Nucleus accumbens (tissue), 56 donors: Measurements from ENCODE around the gene FOXR1.
"Not testable (repeated sequence)": the region's sequence is repeated elsewhere in the genome, so short reads cannot be mapped to it uniquely, and the experiment has no call there.

Source experiments
- DNase-seq, 56 donors: peaks; one replicate each; lab custom pipeline; 2025; lab: John Stamatoyannopoulos, UW

FOXR1 gene

DNA sequence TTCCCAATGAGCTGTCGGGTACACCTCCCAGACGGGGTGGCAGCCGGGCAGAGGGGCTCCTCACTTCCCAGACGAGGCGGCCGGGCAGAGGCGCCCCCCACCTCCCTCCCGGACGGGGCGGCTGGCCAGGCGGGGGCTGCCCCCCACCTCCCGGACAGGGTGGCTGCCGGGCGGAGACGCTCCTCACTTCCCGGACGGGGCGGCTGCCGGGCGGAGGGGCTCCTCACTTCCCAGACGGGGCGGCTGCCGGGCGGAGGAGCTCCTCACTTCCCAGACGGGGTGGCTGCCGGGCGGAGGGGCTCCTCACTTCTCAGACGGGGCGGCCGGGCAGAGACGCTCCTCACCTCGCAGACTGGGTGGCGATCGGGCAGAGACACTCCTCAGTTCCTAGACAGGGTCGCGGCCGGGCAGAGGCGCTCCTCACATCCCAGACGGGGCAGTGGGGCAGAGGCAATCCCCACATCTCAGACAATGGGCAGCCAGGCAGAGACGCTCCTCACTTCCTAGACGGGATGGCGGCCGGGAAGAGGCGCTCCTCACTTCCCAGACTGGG is 20.0 kb downstream of the FOXR1 start:
- not testable (repeated sequence) for DNase-seq

DNA sequence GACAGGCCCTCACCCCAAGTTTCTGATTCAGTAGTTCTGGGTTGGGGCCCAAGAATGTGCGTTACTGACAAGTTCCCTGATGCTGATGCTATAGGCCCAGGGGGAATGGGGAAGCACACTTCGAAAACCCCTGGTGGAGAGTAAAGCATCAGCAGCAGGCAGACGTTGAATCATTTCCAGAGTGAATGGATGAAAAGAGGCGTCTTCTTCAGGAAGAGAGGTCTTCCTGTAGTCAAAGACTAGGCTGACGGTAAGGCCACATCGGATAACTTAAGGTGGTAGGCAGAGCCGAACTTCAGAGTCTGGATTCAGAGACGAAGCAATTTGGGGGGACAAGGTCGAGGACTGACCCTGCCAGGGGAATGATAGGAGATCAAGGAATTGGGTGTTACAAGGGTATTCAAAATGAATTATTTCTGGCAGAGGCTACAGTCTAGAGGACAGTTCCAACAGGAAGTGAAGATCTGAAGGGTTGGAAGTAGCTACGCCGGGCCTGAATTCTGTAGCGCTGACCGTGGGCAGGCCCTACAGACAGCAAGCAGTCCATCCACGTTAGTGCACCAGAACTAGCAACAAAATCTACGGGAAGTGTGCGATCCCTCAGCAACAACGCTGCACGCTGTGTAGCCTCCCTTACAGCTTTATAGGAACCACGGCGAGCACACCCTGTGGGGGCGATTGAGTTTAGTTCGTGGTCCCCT is 25.5 kb downstream of the FOXR1 start:
- DNase-seq: peak in 4 of 56 donors; percentile 21 to 49 (median 38)

DNA sequence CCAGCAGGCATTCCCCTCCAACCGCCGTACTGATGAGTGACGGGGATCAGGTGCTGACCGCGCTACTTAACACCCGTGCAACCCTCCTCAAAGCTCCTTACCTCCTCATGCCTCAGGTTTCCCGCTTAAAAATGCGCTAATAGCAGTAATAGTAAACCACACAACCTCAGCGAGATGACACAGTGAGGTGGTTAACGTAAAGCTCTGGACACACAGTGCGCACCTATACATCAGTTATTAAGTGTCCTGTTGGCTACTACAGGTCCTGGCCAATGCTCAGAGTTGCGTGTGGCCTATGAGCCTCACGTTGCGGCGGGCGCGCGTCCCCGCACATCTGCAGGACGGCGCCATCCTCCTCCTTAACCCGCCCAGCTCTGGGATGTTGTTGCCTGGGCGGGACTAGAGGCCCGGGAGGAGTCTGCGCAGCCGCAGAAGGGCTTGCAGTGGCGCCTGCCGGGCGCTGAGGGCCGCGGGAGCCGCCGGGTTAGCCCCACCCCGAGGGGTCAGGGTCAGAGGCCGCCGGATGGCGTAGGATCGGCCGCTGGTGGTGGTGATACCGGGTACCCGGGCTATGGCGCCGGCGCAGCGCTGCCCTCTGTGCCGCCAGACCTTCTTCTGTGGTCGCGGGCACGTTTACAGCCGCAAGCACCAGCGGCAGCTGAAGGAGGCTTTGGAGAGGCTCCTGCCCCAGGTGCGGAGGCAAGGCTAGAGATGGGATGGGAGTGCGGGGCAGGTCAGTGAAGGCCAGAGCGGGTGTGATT is 26.2 kb downstream of the FOXR1 start, which contains the start of gene CENATAC:
CENATAC (plus strand) TSS at position 512 of the 761 bp plus-strand sequence; CDS start at position 572, 60 bp downstream.
- DNase-seq: peak; percentile 49 to 98 (median 93)

DNA sequence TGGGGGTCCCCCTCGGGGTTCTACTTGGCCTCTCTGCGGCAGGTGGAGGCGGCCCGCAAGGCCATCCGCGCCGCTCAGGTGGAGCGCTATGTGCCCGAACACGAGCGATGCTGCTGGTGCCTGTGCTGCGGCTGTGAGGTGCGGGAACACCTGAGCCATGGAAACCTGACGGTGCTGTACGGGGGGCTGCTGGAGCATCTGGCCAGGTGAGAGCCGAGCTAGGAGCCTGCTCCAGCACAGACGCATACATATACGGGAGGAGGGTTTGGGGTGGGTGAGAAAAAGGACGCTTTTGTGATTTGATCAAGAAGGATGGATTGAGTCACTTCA is 26.8 kb downstream of the FOXR1 start:
- DNase-seq: peak in 8 of 56 donors; percentile 26 to 68 (median 51)

- no peak for DNase-seq
These were observed 27.3 kb downstream of the FOXR1 start for GRCh38 chr11:118998822-118999221.

GRCh38 chr11:119000906-119001305 is 29.3 kb downstream of the FOXR1 start:
- DNase-seq: no peak

DNA sequence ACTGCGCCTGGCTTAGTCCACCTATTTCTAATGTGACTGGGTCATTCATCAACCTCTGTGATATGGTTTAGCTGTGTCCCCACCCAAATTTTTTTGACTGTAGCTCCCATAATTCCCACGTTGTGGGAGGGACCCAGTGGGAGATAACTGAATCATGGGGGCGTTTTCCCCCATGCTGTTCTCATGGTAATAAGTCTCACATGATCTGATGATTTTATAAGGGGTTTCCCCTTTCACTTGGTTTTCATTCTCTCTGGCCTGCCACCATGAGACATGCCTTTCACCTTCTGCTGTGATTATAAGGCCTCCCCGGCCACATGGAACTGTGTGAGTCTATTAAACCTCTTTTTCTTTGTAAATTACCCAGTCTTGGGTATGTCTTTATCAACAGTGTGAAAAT is 35.1 kb downstream of the FOXR1 start:
- DNase-seq: no peak

- no peak for DNase-seq
These were observed 40.0 kb downstream of the FOXR1 start for GRCh38 chr11:119011476-119012053.

GRCh38 chr11:119012629-119013170 is 41.1 kb downstream of the FOXR1 start:
- DNase-seq: no peak

- no peak for DNase-seq
These were observed 42.8 kb downstream of the FOXR1 start for GRCh38 chr11:119014209-119014924.

DNA sequence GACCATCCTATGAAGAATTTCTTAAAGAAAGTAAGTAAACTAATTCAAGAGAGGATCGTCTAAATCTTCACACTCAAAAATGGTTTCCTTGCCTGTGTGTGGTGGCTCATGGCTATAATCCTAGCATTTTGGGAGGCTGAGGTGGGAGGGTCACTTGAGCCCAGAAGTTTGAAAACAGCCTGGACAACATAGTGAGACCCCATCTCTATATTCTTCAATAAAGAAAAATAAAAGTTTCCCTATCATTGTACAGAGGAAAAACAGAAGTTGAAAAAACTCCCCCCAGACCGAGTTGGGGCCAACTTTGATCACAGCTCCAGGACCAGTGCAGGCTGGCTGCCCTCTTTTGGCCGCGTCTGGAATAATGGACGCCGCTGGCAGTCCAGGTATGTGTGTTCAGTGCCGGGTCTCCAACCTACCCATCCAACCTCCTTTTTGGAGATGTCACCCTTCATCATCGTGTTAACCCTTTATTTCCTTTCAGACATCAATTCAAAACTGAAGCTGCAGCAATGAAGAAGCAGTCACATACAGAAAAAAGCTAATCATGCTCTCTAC is 43.6 kb downstream of the FOXR1 start:
- no peak for DNase-seq

DNA sequence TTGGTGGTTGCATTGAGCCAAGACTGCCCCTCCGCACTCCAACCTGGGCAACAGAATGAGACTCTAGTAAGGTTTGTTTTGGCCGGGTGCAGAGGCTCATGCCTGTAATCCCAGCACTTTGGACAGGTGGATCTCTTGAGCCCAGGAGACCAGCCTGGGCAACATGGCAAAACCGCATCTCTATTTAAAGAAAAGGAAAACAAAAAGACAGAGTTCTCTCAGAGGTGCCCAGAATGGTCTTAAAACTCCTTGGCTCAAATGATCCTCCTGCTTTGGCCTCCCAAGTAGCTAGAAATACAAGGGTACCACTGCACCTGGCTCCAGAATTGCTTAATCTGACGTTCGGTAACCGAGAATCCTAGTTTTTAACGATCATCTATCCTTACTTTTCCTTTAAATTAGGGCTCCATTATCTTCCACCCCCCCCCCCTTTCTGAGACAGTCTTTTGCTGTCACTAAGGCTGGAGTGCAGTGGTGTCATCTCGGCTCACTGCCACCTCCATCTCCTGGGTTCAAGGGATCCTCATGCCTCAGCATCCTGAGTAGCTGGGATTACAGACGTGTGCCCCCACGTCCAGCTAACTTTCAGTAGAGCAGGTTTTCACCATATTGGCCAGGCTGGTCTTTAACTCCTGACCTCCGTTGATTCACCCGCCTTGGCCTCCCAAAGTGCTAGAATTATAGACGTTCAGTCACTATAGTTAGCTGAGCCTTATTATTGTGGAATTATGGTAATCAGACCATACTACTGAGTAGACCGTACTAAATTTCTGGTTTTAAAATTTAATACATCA is 44.9 kb downstream of the FOXR1 start:
- no peak for DNase-seq

GRCh38 chr11:119017377-119017776 is 45.8 kb downstream of the FOXR1 start:
- DNase-seq: not testable (repeated sequence)

DNA sequence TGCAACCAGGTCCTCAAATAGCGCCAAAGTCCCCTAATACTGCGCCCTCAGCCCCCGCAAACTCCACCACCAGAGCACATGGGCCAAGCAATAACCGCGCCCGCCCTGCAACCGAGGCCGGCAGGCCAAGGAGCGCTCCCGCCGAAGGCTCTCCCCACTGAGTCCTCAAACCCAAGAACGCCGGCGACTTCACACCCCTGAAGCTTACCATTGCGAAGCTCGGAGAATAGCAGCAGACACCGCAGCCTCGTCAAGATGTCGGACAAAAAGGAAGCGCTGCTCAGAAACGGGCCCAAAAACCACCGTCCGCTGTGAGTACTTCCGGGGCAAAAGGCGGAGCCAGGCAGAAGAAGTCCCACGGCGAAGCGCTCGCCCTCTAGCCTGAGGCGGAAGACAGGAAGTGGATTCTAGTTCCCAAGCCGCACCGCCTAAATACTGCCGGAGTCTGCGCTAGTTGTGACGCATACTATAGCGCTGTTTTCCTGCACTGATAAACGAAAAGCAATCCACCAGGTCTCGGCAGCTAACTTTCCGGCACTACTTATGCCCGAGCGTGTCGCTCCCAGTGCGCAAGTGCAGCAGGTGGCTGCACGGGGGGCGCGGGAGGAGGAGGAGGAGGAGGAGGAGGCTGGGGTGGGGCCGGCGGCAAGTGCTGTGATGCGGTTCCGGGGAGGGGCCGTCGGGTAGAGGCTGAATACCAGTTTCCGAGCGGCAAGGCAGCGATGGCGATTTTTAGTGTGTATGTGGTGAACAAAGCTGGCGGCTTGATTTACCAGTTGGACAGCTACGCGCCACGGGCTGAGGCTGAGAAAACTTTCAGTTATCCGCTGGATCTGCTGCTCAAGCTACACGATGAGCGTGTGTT is 46.7 kb downstream of the FOXR1 start, which contains the start of the genes RPS25 and TRAPPC4:
RPS25 (minus strand) TSS at position 270 of the 865 bp plus-strand sequence; CDS start at position 211, 59 bp downstream.
TRAPPC4 (plus strand) TSS at position 693 of the 865 bp plus-strand sequence; CDS start at position 723, 30 bp downstream.
- DNase-seq: peak; percentile 76 to 100 (median 98)

GRCh38 chr11:119019996-119020395 is 48.4 kb downstream of the FOXR1 start:
- DNase-seq: no peak

- no peak for DNase-seq
These were observed 50.1 kb downstream of the FOXR1 start for GRCh38 chr11:119021631-119022030.

GRCh38 chr11:119023741-119024140 is 52.2 kb downstream of the FOXR1 start:
- DNase-seq: no peak
